GM12801 (cell line): ENCODE results near the gene HEXIM1.

Experiments
- TF ChIP-seq, protein P1 (sequence below): IDR thresholded peaks from one replicate; pipeline ENCODE4 v1.5.1; 2011; ENCODE audit warnings: control low read depth; ENCODE audit not compliant: insufficient read length; ENCODE audit errors: extremely low read depth

The HEXIM1 gene, protein sequence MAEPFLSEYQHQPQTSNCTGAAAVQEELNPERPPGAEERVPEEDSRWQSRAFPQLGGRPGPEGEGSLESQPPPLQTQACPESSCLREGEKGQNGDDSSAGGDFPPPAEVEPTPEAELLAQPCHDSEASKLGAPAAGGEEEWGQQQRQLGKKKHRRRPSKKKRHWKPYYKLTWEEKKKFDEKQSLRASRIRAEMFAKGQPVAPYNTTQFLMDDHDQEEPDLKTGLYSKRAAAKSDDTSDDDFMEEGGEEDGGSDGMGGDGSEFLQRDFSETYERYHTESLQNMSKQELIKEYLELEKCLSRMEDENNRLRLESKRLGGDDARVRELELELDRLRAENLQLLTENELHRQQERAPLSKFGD

DNA sequence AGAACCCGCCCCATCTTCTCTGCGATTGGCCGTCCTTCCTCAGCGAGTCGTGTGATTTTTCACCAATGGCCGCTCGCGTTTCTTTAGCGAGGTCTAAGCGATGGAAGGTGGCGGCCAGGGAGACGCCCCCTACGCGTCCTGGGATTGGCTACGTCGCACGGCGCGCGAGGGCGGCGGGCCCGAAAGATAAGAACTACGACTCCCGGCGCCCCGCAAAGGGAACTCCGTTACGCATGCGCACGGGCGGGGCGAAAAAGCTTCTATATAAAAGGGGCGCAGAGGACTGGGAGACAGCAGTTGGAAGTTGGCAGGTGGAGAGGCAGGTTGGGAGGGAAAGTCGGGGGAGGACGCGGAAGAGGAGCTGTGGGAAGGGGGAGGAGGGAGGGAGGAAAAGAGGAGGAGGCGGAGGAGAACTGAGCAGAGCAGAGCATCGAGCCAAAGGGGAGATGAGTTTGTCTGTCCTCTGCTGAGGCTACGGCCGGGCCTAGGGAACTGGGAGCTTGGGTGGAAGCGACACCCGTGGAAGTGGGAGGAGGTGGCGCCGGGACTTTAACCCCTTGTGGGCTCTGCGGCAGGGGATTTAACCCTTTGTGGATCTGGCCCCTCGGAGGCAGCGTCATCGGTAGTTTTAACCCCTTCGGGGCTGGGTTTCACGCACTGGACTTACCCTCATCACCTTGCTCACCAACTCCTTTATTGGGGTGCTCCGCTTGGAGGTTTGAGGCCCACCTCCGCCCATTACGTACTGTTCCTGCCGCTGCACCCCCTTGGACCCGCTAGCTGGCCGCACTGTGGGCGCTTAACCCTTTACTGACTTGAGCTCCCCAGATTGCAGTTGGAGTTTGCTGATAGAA is at the start of gene HEXIM1:
Gene HEXIM1 (plus strand): TSS at position 293 of the 854 bp plus-strand sequence. CDS start 716 bp downstream, outside the sequence.
- TF ChIP-seq, protein P1, sequence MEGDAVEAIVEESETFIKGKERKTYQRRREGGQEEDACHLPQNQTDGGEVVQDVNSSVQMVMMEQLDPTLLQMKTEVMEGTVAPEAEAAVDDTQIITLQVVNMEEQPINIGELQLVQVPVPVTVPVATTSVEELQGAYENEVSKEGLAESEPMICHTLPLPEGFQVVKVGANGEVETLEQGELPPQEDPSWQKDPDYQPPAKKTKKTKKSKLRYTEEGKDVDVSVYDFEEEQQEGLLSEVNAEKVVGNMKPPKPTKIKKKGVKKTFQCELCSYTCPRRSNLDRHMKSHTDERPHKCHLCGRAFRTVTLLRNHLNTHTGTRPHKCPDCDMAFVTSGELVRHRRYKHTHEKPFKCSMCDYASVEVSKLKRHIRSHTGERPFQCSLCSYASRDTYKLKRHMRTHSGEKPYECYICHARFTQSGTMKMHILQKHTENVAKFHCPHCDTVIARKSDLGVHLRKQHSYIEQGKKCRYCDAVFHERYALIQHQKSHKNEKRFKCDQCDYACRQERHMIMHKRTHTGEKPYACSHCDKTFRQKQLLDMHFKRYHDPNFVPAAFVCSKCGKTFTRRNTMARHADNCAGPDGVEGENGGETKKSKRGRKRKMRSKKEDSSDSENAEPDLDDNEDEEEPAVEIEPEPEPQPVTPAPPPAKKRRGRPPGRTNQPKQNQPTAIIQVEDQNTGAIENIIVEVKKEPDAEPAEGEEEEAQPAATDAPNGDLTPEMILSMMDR: no peak

DNA sequence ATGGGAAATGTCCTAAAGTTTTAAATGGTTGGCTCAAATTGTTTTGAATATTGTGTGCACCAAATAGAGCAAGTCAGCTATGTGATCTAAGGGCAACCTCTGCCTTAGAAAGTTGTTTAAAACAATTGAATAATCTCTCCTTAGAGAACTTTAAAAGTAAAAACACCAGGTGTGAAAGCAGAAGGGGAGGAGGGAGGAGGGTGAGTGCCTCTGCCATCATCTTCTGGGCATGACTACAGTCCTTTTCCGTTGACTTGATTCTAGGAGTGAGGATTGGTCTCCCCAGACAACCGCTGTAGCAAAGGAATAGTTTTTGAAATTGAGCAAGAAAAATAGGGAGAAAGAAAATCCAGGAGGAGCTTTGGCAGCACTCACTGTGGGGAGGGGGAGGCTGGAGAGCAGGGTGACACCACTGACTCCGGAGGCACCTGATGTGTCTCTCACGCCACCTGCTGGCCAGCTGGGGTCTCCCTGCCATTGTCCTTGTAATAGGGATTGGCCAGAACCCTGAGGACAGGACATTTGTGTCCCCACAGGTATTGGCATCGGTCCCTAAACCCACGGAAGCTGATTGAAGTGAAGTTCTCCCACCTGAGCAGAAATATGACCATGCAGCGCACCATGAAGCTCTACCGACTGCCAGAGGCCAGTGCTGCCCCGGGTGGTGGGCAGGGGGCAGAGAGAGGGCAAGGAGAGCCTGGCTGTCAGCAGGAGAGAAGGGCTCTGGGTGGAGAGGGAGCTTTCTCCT is 49.2 kb upstream of the HEXIM1 start:
- TF ChIP-seq, protein P1: no peak

DNA sequence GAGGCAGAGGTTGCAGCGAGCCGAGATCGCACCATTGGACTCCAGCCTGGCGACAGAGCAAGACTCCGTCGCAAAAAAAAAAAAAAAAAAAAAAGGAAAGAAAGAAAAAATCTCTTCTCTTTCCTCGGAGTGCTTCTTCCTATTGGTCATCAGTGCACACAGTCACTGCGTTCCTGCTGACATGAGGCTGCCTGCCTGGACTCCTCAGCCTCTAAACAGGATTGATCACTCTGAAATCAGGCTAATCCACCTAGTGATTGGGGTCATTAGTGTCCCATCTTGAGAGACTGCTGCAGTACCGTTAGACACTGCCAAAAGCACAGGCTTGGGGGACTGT is 46.8 kb upstream of the HEXIM1 start:
- TF ChIP-seq, protein P1: no peak

DNA sequence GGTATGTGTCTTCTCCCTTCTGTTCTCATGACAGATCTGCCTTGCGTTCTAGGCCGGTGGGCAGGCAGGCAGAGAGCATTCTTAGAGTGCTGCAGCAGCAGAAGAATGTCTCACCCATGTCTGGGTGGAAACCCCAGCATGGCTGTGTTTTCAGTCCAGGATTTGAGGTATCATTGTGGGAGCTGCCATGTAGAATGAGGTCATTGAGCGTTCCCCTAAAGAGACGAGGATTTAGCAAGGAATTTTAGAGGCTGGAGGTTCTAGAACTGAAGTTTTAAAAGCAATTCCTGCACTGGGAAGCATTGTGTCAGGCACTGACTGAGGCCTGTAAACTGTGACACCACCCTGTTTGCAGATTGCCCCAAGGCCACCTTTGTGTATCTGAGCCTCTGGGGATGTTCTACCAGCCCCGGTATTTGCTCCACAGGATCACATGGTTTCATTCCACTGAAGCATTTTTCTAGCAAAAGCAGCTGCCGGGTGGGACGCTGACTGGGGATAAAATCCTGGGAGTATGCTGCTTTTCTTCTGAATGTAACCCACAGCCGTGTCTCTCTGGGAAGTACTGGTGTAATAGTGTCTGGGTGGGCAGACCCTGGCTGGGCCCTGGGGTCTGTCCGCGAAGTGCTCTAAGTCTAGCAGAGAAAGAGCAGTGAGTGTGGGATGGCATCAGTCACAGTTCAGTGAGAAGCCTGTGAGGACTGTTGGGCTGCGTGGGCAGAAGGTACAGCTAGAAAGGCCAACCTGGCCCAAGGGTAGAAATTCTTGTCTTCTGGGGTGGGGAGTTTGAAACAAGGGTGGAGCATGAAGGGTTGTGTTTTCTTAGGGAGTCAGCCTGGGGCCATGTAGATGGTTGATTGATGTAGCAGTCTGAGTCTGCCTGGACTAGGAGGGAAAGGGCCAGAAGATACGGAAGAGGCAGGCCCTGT is 46.1 kb upstream of the HEXIM1 start:
- TF ChIP-seq, protein P1: no peak

DNA sequence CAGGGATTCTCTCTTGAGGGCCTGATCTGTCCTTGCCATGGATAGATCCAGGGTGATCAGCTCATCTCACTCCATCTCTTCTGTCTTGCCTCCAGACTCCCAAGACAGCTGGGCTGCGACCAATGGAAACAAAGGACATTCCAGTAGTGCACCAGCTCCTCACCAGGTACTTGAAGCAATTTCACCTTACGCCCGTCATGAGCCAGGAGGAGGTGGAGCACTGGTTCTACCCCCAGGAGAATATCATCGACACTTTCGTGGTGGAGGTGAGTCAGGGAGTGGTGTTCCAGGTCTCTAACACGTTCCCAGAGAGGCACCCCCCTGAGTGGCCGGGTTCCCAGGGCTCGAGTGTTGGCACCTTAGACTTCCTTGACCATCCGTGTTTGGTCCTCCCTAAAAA is 45.4 kb upstream of the HEXIM1 start:
- TF ChIP-seq, protein P1: no peak

DNA sequence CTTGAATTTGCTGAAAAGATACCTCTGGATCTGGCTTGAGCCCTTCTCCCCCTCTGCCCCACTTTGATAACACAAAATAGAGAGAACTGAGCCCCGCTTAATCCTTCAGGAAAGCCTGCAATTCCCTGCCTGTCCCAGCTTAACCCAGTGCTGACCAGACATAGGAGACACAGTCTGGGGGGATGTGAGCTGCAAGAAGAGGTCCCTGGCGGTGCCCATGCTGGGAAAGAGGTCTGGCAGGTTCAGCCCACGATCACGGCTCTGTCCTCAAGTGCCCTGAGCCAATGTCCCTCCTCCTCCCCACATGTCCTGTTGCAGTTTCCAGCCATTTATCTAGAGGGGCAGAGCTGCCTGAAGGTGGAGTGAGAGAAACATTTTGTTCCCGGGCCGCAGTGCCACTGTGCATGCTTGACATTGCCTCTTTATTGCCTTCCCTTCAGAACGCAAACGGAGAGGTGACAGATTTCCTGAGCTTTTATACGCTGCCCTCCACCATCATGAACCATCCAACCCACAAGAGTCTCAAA is 44.9 kb upstream of the HEXIM1 start:
- TF ChIP-seq, protein P1: no peak
